ENCODE measurements around the gene C1orf116.

Gene C1orf116

GRCh38 chr1:207040181-207040533 lies 7.6 kb upstream of the C1orf116 start (continued):
- TF ChIP-seq TSHZ2 (CRISPR knock-in tag; IDR thresholded peaks at IDR 0.05) = no peak
- no peak for TF ChIP-seq ZNF70 (CRISPR knock-in tag; IDR thresholded peaks at IDR 0.05)

- ATAC-seq = peak; percentile 34
- TF ChIP-seq ESRRG (CRISPR knock-in tag; IDR thresholded peaks at IDR 0.05) (no peak), RARB (CRISPR knock-in tag; IDR thresholded peaks at IDR 0.05) (no peak), ZC3H10 (CRISPR knock-in tag; IDR thresholded peaks at IDR 0.05) (no peak), ZFP30 (CRISPR knock-in tag; IDR thresholded peaks at IDR 0.05) (no peak), OSR1 (CRISPR knock-in tag; IDR thresholded peaks at IDR 0.05) (no peak), TOX (CRISPR knock-in tag; IDR thresholded peaks at IDR 0.05; ENCODE audit: borderline replicate concordance) (no peak), CSRNP3 (CRISPR knock-in tag; IDR thresholded peaks at IDR 0.05) (no peak), SNAI2 (CRISPR knock-in tag; IDR thresholded peaks at IDR 0.05) (no peak), TCF4 (CRISPR knock-in tag; IDR thresholded peaks at IDR 0.05; ENCODE audit: borderline replicate concordance) (no peak), TSHZ2 (CRISPR knock-in tag; IDR thresholded peaks at IDR 0.05) (no peak), ZNF70 (CRISPR knock-in tag; IDR thresholded peaks at IDR 0.05) (no peak)
- TF ChIP-seq, protein P1, sequence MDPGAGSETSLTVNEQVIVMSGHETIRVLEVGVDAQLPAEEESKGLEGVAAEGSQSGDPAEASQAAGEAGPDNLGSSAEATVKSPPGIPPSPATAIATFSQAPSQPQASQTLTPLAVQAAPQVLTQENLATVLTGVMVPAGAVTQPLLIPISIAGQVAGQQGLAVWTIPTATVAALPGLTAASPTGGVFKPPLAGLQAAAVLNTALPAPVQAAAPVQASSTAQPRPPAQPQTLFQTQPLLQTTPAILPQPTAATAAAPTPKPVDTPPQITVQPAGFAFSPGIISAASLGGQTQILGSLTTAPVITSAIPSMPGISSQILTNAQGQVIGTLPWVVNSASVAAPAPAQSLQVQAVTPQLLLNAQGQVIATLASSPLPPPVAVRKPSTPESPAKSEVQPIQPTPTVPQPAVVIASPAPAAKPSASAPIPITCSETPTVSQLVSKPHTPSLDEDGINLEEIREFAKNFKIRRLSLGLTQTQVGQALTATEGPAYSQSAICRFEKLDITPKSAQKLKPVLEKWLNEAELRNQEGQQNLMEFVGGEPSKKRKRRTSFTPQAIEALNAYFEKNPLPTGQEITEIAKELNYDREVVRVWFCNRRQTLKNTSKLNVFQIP (CRISPR knock-in tag; IDR thresholded peaks at IDR 0.05; ENCODE audit: borderline replicate concordance, low read depth) = no peak
- TF ChIP-seq, protein P2, sequence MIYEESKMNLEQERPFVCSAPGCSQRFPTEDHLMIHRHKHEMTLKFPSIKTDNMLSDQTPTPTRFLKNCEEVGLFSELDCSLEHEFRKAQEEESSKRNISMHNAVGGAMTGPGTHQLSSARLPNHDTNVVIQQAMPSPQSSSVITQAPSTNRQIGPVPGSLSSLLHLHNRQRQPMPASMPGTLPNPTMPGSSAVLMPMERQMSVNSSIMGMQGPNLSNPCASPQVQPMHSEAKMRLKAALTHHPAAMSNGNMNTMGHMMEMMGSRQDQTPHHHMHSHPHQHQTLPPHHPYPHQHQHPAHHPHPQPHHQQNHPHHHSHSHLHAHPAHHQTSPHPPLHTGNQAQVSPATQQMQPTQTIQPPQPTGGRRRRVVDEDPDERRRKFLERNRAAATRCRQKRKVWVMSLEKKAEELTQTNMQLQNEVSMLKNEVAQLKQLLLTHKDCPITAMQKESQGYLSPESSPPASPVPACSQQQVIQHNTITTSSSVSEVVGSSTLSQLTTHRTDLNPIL (CRISPR knock-in tag; IDR thresholded peaks at IDR 0.05; ENCODE audit: low read depth) = no peak
Measured at GRCh38 chr1:207039380-207040180, 7.0 kb upstream of the C1orf116 start.

DNA sequence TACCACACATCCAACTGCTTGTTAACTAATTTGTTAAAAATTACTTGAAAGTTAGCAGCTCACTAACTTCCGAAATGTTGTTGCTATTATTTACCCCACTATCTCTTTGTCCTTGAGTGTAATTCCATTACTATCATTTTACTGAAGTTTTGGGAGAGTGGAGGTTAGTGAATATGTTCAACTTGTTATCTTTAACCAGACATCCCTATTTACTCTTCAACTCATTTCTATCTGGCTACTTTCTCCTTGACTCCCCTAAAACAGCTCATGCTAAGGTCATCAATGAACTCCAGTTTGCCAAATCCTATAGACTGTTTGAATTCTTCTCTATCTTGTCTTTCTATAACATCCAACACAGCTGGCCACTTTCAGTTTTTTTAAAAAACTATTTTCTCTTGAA lies 4.3 kb upstream of the C1orf116 start:
- TF ChIP-seq OSR1 (CRISPR knock-in tag; IDR thresholded peaks at IDR 0.05) = no peak
- TF ChIP-seq, protein P3, sequence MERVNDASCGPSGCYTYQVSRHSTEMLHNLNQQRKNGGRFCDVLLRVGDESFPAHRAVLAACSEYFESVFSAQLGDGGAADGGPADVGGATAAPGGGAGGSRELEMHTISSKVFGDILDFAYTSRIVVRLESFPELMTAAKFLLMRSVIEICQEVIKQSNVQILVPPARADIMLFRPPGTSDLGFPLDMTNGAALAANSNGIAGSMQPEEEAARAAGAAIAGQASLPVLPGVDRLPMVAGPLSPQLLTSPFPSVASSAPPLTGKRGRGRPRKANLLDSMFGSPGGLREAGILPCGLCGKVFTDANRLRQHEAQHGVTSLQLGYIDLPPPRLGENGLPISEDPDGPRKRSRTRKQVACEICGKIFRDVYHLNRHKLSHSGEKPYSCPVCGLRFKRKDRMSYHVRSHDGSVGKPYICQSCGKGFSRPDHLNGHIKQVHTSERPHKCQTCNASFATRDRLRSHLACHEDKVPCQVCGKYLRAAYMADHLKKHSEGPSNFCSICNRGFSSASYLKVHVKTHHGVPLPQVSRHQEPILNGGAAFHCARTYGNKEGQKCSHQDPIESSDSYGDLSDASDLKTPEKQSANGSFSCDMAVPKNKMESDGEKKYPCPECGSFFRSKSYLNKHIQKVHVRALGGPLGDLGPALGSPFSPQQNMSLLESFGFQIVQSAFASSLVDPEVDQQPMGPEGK (CRISPR knock-in tag; IDR thresholded peaks at IDR 0.05; ENCODE audit: borderline replicate concordance) = no peak
- TF ChIP-seq PPARA (CRISPR knock-in tag; IDR thresholded peaks at IDR 0.05; ENCODE audit: borderline replicate concordance) = no peak
- no peak for TF ChIP-seq ZFP30 (CRISPR knock-in tag; IDR thresholded peaks at IDR 0.05)
- no peak for TF ChIP-seq ZFP3 (CRISPR knock-in tag; IDR thresholded peaks at IDR 0.05)
- TF ChIP-seq ESRRG (CRISPR knock-in tag; IDR thresholded peaks at IDR 0.05) = no peak
- TF ChIP-seq, protein P2 (CRISPR knock-in tag; IDR thresholded peaks at IDR 0.05; ENCODE audit: low read depth) = no peak
- TF ChIP-seq TSHZ2 (CRISPR knock-in tag; IDR thresholded peaks at IDR 0.05) = no peak
- TF ChIP-seq RARB (CRISPR knock-in tag; IDR thresholded peaks at IDR 0.05) = no peak
- no peak for TF ChIP-seq ZNF565 (CRISPR knock-in tag; conservative IDR thresholded peaks at IDR 0.05; ENCODE audit: low read depth)

More for the DNA sequence above, 4.3 kb upstream of the C1orf116 start:
- ATAC-seq = no peak

Measured in SK-N-SH treated with all-trans-retinoic acid at 6 μM for 48 hours (cell line).